ENCODE measurements around the gene DISC1.

DISC1 gene

DNA sequence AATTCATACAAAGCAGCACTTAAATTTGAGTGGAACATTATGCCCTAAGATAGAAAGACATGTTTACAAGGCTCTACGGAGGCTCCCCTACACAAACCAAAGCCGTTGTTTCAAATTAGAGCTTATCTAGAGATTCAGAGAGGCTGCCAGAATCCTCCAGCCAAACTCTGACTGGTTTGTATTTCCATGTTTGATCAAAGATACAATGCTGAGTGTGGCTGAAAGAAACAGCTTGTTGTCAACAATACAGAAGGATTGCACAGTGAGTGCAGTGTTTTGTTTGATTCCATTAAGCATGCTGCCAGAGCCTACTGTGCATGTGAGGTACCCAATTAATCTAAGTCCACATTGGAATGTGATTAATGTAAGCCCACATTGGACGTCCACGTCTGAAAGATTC lies 402.7 kb downstream of the DISC1 start:
- DNase-seq, result no peak

DNA sequence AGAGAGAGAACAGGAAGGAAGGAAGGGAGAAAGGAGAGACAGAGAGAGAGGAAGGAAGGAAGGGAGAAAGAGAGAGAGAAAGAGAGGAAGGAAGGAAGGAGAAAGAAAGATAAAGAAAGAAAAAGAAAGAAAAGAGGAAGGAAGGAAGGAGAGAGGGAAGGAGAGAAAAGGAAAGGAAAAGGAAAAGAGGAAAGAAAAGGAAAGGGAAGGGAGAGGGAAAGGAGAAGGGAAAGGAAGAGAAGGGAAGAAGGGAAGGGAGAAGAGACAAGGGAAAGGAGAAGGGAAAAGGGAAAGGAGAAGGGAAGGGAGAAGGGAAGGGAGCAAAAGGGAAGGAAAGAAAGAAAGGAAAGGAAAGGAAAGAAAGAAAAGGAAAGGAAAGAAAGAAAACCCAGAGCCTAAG lies 404.6 kb downstream of the DISC1 start:
- DNase-seq, result no peak

DNA sequence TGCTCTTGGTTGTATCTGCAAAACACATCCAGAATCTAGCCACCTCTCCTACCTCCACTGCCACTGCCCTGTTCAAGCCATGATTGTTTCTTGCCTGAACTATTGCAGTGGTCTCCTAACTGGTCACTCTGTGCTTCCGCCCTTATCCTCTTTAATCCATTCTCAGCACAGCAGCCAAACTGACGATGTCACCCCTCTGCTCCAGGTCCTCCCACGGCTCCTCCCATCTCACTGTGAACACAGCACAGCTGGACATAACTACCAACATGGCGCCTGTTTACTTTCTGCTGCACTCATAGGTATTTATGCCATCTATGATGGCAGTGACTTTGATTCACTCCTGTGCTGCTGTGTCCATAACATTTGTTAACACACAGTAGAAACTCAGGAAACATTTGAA lies 406.7 kb downstream of the DISC1 start:
- peak; percentile 5 for DNase-seq

DNA sequence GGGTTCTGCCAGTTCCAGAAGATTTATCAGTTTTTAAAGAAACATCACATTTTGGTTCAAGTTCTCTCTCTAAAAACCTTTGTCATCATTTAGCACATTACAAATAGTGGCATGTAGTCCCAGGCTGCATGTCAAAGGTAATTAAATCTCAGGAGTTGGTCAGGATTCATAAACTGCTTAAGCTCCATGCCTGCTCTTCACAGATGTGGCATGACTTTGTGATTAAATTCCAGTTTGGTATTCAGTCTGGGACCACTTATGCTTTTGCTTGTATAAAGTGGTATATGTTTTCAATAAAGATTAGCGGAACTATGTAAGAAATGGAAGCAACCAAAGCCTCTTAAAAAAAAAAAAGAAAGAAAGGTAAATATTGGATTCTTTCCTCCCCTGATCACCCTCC lies 408.0 kb downstream of the DISC1 start:
- no peak for DNase-seq

DNA sequence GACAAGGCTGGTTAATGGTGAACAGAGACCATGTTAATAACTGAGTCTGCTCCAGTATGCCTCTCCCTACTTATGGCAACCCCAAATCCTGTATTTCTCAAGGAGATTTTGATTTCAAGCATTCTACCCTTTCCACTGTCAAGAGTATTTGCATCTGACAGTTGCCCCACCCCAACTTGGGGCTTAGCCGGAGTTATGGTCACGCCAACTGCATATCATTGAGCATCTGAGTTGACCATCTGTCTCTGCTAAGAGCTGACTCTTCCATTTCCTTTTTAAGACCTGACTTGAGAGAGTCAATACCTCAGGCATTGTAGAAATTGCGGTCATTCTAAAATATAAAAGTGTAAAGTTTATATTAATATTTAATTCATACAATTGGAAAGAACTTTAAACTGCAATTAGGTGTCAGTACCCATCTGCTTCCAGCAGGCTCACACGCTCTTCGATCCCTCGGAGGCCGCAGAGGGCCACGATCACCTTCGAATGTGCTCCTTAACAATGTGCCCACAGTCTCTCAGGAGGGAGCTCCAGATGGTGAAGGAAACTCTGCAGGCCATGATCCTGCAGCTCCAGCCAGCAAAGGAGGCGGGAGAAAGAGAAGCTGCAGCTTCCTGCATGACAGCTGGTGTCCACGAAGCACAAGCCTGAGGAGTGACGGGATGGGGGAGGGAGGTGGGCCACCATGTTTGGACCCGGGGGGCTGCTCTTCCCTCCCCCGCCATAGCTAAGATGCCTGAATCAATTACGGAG lies 409.8 kb downstream of the DISC1 start:
- no peak for DNase-seq

DNA sequence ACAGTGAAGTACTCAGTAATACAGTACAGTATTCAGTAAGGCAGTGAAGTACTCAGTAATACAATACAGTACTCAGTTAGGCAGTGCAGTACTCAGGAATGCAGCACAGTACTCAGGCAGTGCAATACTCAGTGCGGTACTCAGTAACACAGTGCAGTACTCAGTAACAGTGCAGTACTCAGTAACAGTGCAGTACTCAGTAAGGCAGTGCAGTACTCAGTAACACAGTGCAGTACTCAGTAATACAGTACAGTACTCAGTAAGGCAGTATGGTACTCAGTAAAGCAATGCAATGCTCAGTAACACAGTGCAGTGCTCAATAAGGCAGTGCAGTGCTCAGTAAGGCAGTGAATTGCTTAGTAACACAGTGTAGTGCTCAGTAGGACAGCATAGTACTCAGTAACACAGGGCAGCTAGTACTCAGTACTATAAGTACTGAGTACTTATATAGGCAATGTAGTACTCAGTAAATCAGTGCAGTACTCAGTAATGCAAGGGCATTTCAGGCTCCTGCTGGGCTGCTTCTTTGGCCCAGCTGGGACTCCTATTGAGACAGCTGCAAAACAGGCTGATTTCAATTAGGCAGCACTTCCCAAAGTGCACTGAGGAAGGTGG lies 411.3 kb downstream of the DISC1 start:
- no peak for DNase-seq

DNA sequence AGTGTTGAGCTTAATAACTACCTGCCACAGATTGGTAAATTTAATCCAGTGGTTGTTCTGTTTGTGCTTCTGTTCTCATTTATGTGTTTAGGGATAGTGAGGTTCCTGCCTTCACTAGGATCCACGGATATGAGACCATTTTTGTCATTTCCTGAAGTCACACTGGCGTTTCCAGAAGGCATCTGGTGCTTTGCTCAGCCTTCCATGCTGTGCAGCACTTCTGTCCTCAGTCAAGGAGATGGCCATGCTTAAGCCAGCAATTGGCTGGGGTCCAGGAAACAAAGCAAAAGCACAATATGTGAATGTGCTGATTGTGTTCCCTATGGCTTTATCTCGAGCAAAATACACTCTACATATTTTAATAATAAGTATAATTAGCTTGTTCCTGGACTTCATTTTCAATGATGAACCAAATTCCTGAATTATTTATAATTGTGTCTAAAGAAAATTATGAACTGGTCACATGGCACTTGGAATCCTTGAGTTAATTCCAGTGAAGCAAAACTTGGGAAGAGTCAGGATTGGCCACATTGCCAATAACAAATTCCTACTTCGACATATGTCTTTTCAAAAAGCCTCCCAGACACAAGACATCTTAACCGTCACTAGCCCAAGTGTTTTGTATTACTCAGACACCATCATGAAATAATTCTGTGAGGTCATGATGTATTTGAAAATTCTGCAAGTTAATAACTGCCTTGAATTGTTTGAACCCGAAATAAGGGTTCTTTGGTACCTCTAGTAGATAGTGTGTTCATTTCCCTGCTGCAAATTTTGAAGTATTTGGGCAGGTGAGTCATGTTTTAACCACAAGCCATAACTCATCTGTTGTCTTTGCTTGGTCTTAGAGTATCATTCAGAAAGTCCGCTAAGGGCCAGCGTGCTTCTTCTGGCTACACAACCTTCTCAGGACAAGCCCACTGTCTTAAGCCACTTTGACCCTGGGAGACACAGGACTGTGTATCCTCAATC lies 412.4 kb downstream of the DISC1 start:
- DNase-seq, result peak; percentile 27

DNA sequence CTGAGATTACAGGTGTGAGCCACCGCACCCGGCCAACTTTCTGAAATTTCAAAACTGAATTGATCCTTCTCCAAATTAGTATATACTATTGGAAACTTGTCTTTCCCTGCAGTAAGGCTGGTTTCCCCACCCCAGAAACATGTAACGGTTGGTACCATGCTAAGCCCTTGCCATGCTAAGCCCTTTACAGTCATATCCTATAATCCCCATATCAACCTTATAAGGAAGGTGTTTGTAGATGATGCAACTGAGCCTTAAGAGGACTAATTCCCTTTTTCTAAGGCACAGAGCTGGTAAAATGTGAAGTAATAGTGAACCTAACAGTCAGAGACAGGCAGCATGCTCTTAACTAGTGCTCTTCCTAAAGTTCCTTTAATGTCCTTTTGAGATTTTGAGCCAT lies 413.7 kb downstream of the DISC1 start:
- no peak for DNase-seq

DNA sequence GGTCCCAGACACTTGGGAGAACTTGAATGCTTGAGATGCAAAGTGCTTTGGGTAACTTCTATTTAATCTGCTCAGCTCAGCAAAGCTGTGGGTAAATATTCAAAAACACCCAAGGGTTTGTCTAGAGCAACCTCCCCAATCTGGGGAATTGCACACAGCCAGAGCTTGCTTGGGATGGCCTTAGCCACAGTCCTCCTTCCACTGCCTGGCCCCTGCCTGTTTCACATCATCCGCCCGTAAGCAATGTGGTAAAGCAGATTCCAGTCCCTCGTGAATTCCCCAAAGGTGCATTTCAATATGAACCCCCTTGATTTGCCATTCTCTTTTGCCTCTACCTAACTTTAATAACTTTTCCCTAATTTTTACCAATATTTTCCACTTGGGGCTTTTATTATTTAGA lies 418.1 kb downstream of the DISC1 start:
- DNase-seq, result no peak

DNA sequence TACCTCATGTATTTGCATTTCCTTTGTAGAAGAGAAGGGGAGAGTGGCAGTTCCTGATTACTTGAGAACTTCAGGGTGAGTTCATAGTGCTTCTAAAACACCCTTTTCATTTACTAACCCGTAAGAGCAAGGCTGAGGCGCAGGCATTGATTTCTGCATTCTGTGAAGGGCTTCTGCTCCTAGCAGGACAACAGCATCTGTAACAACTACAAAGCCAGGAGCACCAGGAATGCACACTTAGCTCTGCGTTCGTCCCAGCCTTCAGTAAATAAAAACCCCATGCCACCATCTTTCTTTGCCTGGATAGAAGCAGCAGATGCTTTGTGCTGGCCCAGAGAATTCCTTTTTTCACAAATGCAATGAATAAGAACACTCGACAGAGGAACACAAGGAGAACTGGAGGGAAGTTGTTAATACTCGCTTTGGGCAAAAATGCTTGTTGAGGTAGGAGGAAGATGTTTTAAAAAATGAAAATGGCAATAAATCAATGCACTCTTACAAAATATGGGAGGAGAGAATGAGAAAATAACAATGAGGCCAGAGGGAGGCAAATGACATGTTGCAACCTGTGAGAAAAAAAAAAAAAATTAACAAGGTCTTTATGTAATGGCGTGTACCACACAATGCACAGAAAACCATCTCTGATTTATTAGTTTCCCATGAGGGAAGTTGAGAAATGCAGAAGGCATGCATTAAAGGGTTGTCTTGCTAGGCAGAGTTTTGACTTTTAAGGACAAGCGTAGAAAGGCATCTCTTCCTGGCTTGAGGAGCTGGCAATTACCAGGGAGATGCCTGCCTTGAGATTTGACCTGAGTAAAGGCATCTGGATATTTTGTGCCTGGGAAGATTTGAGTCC lies 418.8 kb downstream of the DISC1 start:
- no peak for DNase-seq

DNA sequence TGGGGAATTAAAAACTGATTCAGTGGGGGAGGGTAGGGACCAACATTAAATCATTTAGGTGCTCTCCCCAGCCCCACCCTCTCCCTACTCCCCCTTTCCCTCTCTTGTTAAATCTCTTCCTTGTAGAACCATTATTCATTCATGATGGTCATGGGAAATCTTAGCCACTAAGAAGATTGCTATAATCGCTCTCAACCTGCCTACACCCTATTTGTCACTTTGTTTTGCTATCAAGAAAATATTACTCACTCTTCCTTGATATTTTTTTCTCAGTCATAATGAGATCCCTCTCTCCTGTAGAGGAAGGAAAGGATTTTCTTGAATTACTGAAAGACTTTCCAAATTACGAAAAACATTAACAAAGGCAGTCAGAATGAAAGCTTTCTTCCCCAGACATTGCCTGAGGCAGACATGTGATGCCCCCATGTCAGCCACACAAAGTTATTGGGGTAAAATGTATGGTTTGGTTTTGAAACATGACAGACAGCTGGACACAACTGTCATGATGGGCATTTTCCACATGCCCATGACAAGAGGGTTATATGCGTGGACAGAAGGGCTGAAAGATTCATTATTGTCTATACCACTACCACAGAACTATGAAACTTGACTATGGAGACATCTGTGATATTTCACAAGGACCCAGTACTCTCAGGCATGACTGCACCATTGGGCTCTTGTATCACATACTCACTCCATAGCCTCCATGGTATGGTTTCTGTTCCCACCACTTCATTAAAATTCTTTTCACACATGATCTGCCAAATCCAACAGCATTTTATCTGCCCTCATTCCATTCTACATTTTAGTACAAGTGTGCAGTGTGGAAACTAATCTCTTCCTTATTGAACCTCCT lies 420.1 kb downstream of the DISC1 start:
- DNase-seq, result no peak

DNA sequence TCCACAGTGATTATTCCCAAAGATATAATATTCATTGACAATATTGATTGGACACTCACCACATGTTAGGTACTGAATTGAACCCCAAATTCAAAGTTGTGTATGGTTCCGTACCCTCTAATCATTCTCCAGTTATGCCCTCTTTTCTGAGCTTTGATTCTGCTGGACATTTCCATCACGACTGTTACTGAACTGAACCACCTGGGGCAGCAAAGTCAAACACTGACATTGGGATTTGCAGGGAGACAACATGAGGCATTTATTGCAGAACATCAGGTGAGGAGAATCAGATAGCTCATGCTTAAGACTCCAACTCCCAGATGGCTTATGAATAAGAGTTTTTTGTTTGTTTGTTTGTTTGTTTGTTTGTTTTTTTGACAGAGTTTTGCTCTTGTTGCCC lies 420.9 kb downstream of the DISC1 start:
- DNase-seq, result no peak

DNA sequence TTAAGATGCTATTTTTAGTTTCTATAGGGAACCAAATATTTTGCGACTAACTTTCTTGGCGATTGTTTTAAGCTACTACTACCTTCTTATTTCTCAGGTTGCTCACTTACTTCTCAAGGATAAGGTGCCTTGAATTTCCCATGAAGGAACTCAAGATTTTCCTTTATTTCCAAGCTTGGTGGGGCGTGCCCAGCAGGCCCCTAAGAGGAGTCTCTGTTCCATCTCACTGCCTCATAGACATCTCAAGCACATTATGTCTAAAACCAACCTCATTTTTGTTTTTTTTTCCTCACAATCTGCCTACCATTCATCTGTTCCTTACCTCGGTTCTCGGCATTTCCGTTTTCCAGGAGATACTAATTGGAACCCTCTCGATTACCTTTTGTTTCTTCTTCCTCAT lies 421.9 kb downstream of the DISC1 start:
- no peak for DNase-seq

DNA sequence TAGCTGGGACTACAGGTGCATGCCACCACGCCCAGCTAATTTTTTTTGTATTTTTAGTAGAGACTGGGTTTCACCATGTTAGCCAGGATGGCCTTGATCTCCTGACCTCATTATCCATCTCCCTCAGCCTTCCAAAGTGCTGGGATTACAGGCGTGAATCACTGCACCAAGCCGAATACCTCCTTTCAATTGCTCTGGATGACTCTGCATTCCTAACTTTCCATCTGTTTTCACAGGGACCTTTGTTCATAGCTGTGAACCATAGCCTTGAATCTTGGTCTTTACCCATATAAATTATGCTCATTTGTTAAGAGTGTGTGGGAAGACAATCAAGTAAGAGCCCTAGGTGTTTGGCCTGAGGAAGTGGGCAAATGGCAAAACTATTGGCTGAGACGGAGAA lies 422.7 kb downstream of the DISC1 start:
- no peak for DNase-seq

DNA sequence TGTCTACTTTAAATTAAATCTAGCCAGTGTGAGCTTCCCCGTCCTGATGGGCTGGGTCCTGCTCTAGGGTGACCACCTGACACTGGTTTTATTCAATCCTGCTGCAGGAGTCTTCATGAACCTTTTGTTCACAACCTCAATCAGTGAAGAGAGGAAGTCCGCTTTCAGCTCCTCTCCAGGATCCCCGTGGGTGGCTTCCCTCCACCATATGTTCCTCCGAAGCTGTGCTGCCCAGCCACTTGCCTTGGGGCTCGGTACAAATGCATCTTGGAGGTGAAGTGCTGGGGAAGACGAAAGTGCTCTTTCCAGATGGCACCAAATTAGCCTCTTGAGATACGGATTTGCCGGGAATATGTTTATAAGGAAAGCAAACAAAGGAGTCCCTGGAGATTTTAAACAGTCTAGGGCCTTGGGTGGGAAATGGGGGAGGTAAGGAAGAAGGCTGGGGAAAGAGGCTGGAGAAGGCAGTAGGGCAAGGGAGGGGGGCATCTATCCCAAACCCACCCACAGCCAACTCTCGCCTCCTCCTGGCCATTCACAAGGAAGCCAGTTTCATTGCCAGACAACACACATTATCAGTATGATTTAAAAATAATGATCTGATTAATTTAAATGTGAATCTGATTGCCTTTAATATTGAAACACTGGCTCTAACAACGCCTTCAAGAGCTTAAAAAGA lies 430.8 kb downstream of the DISC1 start:
- no peak for DNase-seq

DNA sequence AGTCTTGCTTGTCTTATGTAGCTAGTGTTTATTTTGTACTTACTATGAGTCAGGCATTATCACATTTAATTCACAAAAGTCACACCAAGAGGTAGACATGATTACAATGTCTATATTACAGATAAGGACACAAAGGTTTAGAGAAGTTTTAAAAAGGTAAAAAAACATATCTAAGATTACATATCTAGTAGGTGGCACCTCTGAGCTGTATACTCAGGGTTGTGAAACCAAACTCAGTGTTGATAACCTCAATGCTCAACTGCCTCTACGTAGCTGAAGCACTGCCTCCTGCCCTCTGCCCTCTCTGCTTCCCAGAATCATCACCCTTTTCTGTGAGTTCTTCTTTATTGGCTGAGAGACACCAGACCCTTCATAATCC lies 431.3 kb downstream of the DISC1 start:
- DNase-seq, result no peak

DNA sequence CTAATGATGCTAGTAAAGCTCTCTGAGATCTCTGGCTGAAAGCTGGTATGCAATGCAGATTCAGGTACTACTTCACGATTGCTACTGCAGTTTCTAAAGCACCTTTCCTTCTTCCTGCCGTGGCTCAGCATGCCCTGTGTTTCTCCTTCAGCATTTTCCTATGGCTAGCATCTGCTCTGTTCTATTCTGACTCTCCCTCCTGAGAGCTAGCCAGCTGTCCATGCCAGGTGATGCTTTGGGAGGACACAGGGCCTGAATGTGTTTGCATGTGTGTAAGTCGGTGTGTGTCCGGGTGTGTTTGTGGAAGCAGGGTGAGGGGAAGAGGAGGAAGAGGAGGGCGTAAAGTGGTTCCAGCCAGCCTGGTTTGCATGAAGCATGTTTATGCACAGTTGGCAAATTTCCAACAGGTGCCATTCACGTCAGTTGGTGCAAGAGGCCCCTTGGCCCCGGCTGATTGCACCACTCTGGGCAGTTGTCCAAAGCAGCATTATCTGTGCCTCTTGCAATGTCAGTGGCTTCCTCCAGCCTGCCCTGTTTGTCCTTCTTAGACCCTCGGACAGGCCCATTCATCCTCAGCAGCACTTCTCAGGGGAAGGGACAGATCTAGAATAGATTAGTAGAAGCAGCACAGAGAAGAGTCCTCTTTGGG lies 433.3 kb downstream of the DISC1 start:
- peak; percentile 91 for DNase-seq

DNA sequence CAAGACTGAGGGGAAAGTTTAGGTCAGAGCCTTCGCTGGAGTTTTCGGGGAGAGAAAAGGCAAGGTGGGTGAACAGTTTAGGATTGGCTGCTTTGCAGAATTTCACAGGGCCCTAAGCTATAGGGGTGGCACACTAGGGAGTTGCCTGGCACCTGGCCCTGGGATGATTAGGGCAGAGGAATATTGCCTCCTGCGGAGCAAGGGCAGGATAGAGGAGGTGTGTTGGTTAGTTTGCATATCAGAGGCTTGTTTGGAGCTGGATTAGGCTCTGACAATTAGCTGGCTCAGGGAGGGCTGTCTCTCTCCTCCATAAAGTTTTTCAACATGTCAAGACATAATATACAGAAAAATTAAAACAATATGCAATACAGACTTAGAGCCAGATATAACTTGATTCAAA lies 436.4 kb downstream of the DISC1 start:
- no peak for DNase-seq

DNA sequence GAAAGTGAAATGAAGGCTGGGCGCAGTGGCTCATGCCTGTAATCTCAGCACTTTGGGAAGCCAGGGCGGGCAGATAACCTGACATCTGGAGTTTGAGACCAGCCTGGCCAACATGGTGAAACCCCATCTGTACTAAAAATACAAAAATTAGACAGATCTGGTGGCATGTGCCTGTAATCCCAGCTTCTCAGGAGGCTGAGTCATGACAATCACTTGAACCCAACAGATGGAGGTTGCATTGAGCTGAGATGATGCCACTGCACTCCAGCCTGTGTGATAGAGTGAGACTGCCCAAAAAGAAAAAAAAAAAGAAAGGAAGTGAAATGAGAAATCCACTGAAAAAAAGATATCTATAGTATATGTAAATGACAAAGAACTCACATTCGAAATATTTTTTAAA lies 439.9 kb downstream of the DISC1 start:
- no peak for DNase-seq

DNA sequence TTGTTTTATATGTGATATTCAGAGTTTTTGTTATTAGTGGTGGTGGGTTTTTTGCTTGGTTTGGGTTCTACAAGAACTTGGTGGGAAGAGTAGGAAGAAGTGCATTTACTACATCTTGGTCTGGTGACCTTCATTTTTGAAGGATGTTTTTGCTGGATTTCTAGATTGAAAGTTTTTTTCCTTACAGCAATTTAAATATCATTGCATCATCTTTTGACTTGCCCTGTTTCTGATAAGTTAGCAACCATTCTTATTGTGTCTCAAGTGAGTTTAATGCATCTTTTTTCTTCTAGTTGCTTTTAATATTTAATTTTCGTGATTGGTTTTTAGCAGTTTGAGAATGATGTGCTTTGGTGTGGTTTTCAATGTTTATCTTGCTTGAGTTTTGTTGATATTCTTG lies 447.7 kb downstream of the DISC1 start:
- no peak for DNase-seq

DNA sequence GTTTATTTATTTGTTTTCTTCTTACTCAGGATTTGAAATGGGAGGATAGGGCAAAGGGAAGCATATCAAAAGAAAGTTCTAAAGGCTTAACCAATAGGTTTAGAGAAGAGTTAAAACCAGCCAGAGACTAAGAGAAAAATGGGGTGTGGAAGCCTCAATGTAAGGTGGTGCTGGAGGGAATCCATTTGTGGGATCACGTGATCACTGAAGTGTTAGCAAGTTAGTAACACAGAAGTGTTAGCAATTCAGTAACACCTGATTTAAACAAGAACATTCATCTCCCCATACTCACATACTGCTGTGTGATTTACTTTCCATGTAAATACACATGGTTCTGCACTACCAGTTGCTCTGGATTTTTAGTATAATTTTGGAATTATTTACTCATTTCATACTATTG lies 451.2 kb downstream of the DISC1 start:
- DNase-seq, result no peak
